HTR-8/SVneo (cell line): ENCODE measurements around the gene SIGLEC12.
"Not testable (repeated sequence)": the region's sequence is repeated elsewhere in the genome, so short reads cannot be mapped to it uniquely, and the experiment has no call there.

Source experiments
- DNase-seq: peaks from one replicate; pipeline ENCODE4 v3.0.0; 2011; ENCODE audit warnings: low spot score, mixed read lengths; ENCODE audit not compliant: insufficient read length
- FAIRE-seq: peaks from 2 replicates; lab custom pipeline; 2011; peaks lifted over from hg19 to GRCh38; lab: Jason Lieb, UNC

The SIGLEC12 gene

DNA sequence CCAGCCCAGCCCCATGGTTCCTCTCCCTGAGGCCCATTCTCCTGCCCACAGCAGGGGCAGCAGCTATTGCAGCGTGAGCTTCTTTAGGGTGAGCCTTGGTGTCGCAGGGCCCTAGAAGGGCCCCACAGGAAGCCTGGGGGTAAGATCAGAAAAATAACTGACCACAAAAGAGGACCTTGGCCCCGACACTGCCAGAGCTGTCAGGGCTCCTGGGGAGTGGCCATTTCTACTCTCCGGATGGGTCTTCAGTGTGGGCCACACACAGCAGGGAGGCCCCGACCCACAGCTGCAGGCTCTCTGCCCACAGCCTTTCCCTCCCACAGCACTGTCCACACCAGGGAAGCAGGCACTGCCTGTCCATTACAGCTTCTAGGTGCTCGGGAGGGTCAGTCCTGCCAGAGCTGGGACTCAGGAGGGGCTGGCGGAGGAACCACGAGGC is 39.9 kb downstream of the SIGLEC12 start:
- DNase-seq: no peak
- no peak for FAIRE-seq

DNA sequence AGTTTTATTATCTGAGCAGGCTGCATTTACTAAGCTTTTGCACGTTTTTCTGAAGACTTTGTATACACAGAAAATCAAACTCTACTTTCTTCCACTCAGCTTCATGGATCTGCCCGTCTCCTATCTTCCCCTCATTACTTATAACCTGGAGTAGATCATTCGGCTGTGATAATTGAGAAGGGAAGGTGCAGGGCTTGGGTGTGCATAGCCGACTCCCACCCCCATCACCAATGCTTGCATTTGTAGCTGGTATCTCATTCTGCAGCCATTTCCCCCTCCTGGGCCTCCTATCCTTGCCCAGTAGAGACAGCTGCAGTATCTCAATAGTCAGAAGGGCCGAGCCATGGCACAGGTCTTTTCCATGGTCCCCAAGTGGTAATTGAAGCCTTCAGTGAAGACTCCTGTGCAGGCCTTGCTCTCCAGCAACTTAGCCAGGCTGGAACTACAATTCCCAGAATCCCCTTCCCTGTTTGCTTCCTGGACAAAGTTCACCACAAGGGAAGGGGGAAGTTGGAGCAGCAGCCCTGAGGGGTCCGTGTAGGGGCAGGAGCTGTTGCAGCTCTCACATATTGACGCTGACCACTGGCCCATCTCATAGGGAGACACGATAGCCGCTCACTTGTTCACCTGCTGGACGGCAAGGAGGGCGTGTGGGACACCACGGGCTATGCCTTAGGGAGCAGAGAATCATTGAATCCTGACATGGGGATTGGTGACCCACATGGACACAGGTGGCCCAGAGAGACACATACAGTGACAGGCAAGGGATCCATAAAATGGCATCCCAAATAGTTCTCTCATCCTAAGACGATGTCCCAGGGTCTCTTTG is 41.2 kb downstream of the SIGLEC12 start:
- no peak for DNase-seq
- no peak for FAIRE-seq

DNA sequence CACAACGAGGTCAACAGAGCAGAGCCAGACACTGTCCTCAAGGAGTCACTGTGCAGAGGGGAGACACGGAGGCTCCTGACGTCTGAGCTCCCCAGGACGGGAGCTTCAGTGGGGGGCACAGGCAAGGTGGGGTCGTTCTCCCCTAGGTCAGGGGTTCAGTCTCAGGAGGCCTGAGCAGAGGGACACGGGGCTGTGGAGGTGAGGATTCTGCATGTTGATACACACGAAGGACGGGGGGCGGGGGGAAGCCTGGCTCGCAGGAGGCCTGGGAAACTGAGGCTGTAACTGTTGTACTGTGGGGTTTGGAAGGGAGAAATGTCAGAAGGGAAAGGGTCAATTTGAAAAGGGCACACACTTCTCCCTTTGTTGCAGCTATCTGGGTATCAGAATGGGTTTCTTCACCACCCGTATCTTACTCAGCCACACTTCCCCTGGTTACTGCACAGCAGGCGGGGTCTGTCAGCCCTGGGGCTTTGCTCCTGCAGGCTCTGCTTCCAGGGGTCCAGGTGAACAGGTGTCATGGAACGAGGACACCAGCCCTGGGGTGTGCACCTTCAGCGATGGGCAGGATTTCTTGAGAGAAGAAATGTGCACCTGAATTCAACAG is 42.6 kb downstream of the SIGLEC12 start:
- FAIRE-seq (no peak), DNase-seq (no peak)

DNA sequence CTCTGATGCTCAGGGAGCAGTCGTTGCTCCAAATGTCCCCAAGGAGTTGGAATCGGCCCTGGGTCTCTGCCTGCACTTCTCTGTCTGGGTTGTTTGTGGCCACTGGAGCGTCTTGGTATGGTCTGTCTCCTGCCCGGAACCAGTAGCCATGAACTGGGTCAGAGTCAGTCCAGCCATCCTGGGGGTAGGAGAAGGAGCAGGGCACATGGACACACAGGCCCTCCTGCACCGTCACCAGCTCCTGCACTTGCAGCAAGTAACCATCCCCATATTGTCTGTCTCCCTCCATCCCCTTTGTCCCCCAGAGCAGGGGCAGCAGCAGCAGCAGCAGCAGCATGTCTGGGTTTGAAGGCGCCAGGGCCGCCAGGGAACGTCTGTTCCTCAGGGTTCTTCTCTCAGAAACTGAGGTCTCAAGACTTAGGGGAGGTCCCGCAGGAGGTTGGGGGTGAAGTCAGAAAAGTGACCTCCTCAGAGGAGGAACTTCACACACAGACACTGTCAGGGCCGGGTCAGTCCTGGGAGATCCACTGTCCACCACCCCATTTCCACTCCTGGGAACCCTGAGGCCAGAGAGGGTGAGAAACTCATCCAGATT is 43.5 kb downstream of the SIGLEC12 start, which contains the start of gene SIGLEC8:
Gene SIGLEC8, minus strand, starts transcription at position 404 of the 595 bp plus-strand sequence. Its CDS starts 67 bp downstream, at position 337.
- no peak for FAIRE-seq
- DNase-seq: no peak

DNA sequence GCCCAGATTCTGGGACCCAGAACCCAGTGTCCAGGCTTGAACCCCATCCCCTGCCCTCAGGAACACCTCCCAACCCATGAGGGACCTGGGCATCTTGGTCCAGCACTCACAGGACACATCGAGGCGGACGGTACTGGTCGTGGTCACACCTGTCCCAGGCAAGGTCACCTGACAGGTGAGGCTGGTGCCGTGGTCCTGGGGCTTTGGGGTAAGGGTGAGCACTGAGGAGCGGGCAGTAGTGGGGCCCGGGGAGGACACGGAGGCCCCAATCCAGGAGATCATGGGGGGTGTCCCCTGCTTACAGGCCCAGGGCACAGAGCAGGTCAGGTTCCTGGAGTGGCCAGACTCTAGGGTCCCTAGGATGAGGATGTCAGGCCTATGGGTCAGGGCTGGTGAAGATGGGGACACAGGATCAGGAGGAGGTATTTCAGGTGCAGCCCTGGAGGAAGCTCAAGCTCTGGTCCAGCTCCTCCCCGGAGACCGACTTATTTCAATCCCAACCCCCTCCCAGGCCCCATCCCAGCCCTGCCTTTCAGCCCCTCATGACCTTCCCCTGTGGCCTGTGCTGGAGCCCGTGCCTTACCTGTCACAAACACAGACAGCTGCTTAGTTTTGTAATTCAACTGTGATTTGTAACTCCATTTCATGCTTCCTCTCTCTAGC is 44.1 kb downstream of the SIGLEC12 start:
- no peak for FAIRE-seq
- no peak for DNase-seq

DNA sequence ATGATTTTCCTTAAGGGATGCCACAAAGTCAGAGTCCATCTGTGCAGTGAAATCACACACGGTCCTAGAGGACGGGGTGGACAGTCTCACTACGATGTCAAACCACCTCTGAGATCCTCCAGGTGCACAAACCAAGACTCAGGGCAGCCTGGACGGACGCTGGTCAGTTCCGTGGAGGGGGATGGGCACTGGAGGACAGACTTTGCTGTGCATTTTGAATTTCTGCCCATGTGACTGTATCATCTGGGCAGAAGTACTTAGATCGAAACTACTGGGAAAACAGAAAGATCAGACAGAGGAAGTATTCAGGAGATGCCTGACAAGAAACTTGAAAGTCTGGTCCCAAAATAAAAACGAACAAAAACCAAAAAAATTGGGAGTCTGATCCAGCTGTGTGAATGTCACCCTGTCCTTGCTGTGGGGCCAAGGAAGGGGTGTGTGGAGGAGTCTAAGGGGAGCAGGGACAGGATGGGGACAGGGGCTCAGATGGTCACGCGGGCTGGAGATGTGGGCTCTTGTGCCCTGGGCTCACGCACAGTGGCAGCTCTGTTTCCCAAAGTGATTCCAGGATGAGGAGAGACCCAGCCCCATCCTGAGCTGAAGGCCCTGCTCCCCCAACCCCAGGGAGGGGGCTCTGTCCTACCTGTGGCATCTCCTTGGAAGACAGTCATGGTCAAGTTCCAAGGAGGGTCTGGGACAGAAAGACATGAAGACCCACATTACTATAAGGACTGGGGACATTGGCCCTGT is 44.9 kb downstream of the SIGLEC12 start:
- DNase-seq: no peak
- FAIRE-seq: no peak

DNA sequence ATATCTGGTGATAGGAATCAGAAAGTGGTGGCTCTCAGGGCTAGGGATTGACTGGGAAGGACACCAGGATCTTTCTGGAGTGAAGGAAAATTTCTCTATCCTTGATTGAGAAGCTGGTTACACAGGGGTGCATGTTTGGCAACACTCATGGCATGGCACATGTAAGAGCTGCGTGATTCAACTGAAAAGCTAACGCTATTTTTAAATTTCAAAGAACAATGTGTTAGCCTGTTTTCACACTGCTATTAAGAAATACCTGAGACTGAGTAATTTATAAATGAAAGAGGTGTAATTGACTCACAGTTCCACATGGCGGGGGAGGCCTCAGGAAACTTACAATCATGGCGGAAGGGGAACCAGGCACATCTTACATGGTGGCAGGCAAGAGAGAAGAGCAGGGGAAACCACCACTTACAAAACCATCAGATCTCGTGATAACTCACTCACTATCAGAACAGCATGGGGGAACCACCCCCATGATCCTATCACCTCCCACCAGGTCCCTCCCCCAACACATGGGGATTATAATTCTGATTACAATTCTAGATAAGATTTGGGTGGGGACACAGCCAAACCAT is 50.8 kb downstream of the SIGLEC12 start:
- FAIRE-seq (no peak), DNase-seq (no peak)

DNA sequence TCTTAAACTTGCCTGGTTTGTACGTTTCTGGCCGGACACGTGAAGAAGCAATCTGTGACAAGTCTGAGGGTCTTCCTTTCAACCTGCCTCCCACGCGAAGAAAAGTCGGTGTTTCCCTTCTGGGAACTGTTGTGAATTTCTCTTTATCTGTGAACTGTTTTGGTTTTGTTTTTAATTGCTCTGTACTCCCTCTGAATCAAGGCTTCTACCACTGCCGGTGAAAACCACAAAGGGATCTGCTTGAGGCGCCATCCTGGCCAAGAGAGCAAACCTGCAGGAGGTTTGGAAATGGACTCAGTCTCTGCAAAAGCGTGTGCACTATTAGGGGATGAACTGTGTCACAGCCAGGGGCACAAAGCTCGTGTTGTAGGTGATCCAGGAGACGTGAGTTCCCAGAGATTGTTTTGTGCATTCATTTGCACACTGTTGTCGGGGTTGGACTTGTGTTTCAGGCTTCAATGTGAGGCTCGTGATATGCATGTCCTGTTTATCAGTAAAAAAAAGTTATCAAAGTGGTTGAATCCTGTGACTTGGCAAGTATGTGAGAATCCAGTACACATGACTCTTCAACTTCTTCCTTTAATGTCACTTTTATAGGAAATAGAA is 53.1 kb downstream of the SIGLEC12 start:
- FAIRE-seq: no peak
- no peak for DNase-seq

DNA sequence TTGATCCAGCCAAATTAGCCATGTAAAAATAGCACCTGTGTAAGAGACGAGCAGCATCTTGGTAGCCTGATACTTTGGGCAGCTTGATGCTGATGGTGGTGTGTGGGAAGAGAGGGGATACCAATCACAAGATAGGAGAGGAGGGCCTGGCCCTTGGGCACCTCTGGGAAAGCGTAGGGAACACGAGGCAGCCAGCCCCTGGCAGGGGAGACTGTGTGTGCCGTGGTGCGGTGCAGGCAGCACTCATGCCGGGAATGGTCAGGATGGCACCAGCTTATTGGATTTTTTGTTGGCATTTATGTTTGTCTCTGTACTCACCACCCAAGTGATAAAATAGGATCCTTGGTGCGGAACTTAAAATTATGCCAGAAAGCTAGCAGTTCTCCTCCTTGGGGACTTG is 53.6 kb downstream of the SIGLEC12 start:
- FAIRE-seq: no peak
- no peak for DNase-seq

DNA sequence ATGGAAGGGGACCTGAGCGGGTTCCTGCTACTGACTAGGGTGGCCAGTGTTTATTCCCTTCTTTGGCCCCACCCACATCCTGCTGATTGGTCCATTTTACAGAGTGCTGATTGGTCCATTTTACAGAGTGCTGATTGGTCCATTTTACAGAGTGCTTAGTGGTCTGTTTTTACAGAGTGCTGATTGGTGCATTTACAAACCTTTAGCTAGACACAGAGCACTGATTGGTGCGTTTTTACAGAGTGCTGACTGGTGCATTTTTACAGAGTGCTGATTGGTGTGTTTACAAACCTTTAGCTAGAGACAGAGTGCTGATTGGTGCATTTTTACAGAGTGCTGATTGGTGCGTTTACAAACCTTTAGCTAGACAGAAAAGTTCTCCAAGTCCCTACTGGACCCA is 54.1 kb downstream of the SIGLEC12 start:
- not testable (repeated sequence) for FAIRE-seq, DNase-seq

DNA sequence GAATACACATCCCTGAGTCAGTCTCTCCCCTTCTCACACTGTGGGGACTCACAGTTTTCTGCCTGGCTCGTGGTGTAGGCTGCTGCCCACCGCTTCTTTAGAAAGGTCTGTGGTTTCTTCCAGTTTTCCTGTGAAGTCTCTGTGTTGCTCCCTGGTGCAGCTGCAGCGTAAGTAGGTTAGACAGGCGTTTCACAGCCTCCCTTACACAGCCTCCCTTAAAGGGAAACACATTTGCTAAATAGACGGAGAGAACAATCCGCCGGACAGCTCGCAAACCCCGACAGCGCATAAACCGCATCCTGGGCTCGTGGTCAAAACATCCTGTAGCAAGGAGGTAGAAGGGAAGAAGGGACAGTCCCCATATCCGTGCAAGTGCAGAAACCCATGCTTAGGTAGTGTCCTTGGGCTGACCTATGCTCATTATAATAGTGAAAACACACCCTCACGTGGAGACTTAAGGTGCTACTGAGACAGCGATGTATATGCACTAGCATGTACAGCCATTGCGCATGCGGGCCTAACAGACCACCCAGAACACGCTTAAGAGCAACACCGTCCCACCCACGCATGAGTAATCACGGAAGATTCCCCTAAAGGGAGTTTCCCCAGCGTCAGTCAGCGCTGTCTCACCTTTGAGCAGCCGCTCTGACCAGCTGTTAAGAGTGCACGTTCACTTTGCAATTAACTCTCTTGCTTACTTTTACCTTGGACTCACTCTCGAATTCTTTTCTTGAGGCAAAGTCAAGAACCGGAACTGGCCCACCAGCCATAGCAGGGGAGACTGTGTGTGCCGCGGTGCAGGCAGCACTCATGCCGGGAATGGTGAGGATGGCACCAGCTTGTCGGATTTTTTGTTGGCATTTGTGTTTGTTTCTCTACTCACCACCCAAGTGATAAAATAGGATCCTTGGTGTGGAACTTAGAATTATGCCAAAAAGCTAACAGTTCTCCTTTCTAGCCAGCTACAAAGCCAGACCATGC is 59.9 kb downstream of the SIGLEC12 start:
- no peak for DNase-seq
- FAIRE-seq: no peak
